Mucosa of descending colon (tissue), 3 donors: ENCODE data around the gene EDNRA. TPM values are rescaled to one million over a fixed set of nuclear protein-coding genes. Genes with fewer than 3 reads are reported as not detected.

Experiments
- ATAC-seq: fragments of 200-7000 bp; cut with Tn5 transposase; one replicate; pipeline ENCODE4 v1.9.1; 2020; ENCODE audit warnings: mild to moderate bottlenecking, moderate library complexity
- DNase-seq, 3 donors: peaks; one replicate each; pipeline ENCODE4 v3.0.0-alpha.2; 2020
- H3K36me3 ChIP-seq: fragments of 200-600 bp; one replicate; pipeline ENCODE4 v1.8.0; 2021; ENCODE audit warnings: low read depth, mild to moderate bottlenecking
- H3K4me1 ChIP-seq: fragments of 200-600 bp; one replicate; pipeline ENCODE4 v1.8.0; 2021; ENCODE audit warnings: low read depth, mild to moderate bottlenecking
- H3K4me3 ChIP-seq: fragments of 200-600 bp; one replicate; pipeline ENCODE4 v1.8.0; 2021; ENCODE audit warnings: mild to moderate bottlenecking
- H3K9me3 ChIP-seq: fragments of 200-600 bp; one replicate; pipeline ENCODE4 v1.8.0; 2021; ENCODE audit warnings: mild to moderate bottlenecking
- CTCF ChIP-seq: fragments of 200-600 bp; IDR thresholded peaks from one replicate; pipeline ENCODE4 v1.8.0; 2022; ENCODE audit warnings: antibody characterized with exemption, mild to moderate bottlenecking
- intact Hi-C, 2 donors: fragments of 100-400 bp; cut with DNase I in 1 of 2; cut with micrococcal nuclease in 1 of 2; formaldehyde crosslinking; loops; one replicate each; pipeline versions ENCODE4 v1.11.0 to v1.11.1; 2022; cut with DNase I, micrococcal nuclease
- total RNA-seq, 3 donors: library from RNA; stranded (reverse); fragmentation: NEBNext Ultra II Directional in 2 of 3; extraction: Animal tissue kit (Norgen Biotek cat#: 25700) in 2 of 3; gene quantifications; one replicate each; pipeline versions ENCODE4 v1.2.1 to v1.2.4, GENCODE V29; 2021 to 2023
- donor health status: DM: no; HTN: no; CAD: no; lungs with moderate emphysema.
- donor health status: DM: no; HTN: no; CAD: no.
- donor health status: DM: no; HTN: yes; CAD: no.

The EDNRA gene
- total RNA-seq, 3 donors from 2014 or later: 0.72 to 1.6 (median 1.6) TPM

- intact Hi-C loops: no loop called here
- Histone ChIP-seq H3K4me3 (no peak overlapping the region), H3K4me1 (no peaks in the 10 kb centered on the region), H3K9me3 (no peaks in the 10 kb centered on the region), H3K36me3 (no peaks in the 10 kb centered on the region)
- DNase-seq: no peak
- ATAC-seq: no peak
- no peak for TF ChIP-seq CTCF
Observed at GRCh38 chr4:147491086-147491485, 10.2 kb downstream of the EDNRA start.

- Histone ChIP-seq H3K4me3 (no peak overlapping the region), H3K4me1 (no peaks in the 10 kb centered on the region), H3K36me3 (no peaks in the 10 kb centered on the region), H3K9me3 (no peaks in the 10 kb centered on the region)
- TF ChIP-seq CTCF: no peak
- intact Hi-C loops: no loop called here
- ATAC-seq (no peak), DNase-seq (no peak)
Observed at GRCh38 chr4:147492306-147492705, 11.4 kb downstream of the EDNRA start.

- Histone ChIP-seq H3K36me3 (no peaks in the 10 kb centered on the region), H3K4me1 (no peaks in the 10 kb centered on the region), H3K4me3 (no peak overlapping the region), H3K9me3 (no peaks in the 10 kb centered on the region)
- DNase-seq (no peak), ATAC-seq (no peak)
- no peak for TF ChIP-seq CTCF
- intact Hi-C loops: no loop called here
Observed at GRCh38 chr4:147492761-147493160, 11.9 kb downstream of the EDNRA start.

- no peak for ATAC-seq
- intact Hi-C loops: no loop called here
- DNase-seq: no peak
- H3K4me1 ChIP-seq: no peaks in the 10 kb centered on the region
- H3K4me3 ChIP-seq: no peak overlapping the region
- no peaks in the 10 kb centered on the region for H3K9me3 ChIP-seq
- TF ChIP-seq CTCF: no peak
- H3K36me3 ChIP-seq: no peaks in the 10 kb centered on the region
Observed at GRCh38 chr4:147493307-147493706, 12.4 kb downstream of the EDNRA start.

GRCh38 chr4:147494301-147494700 is 13.4 kb downstream of the EDNRA start:
- TF ChIP-seq CTCF: no peak
- Histone ChIP-seq H3K4me3 (no peak overlapping the region), H3K9me3 (no peaks in the 10 kb centered on the region), H3K36me3 (no peaks in the 10 kb centered on the region), H3K4me1 (no peaks in the 10 kb centered on the region)
- intact Hi-C loops: no loop called here
- DNase-seq: no peak
- ATAC-seq: no peak

GRCh38 chr4:147496500-147496899 is 15.6 kb downstream of the EDNRA start:
- ATAC-seq (no peak), DNase-seq (no peak)

More at GRCh38 chr4:147496500-147496899, 15.6 kb downstream of the EDNRA start:
- Histone ChIP-seq H3K9me3 (no peaks in the 10 kb centered on the region), H3K4me1 (no peaks in the 10 kb centered on the region), H3K36me3 (no peaks in the 10 kb centered on the region), H3K4me3 (no peak overlapping the region)
- no peak for TF ChIP-seq CTCF
- intact Hi-C loops: no loop called here
